SK-N-SH (cell line): Measurements from ENCODE around the gene SIL1. TPM values are rescaled to one million over a fixed set of nuclear protein-coding genes. Genes with fewer than 3 reads are reported as not detected.
A peak's percentile ranks its signal among the peaks of the same experiment; 100 is the strongest.
"Not testable (repeated sequence)": the region's sequence is repeated elsewhere in the genome, so short reads cannot be mapped to it uniquely, and the experiment has no call there.

Experiments used
- CTCF ChIA-PET: fragments of 300-600, 350-600 bp; formaldehyde crosslinking; extraction: SDS; loops from one replicate; lab custom pipeline; 2021; lab: Yijun Ruan, JAX
- POLR2A ChIA-PET: fragments of 350-600 bp; sonication (Branson Sonifier 250); formaldehyde crosslinking; extraction: SDS; loops from one replicate; lab custom pipeline; 2020; ENCODE audit warnings: antibody characterized with exemption, inconsistent platforms; lab: Yijun Ruan, JAX
- DNase-seq: peaks from one replicate; pipeline ENCODE4 v3.0.0; 2012
- H2AFZ ChIP-seq: fragments of 200-600 bp; sonication (generic); 2 replicates; pipeline ENCODE4 v1.8.1; 2016; ENCODE audit warnings: antibody characterized with exemption, mild to moderate bottlenecking, low read depth
- H3F3A ChIP-seq: fragments of 200-600 bp; sonication (generic); replicated peaks from 2 replicates; pipeline ENCODE3; 2016; ENCODE audit warnings: antibody characterized with exemption, mild to moderate bottlenecking; ENCODE audit not compliant: insufficient read depth
- H3K27ac ChIP-seq, 2 experiments: fragments of 200-500 bp in 1 of 2; fragments of 200-600 bp in 1 of 2; sonication (Bioruptor generic) in 1 of 2; sonication (generic), shearing (Covaris generic) in 1 of 2; 2 replicates each; pipeline versions ENCODE4 v1.5.1 to v1.6.1; 2014 to 2016; ENCODE audit warnings: low read depth in 2 of 2, inconsistent platforms in 1 of 2, low read length in 1 of 2, mild to moderate bottlenecking in 1 of 2, mixed read lengths in 1 of 2
- H3K27me3 ChIP-seq: fragments of 200-600 bp; sonication (generic), shearing (Covaris generic); 2 replicates; pipeline ENCODE4 v1.6.1; 2016; ENCODE audit warnings: mixed run types; ENCODE audit not compliant: insufficient read depth
- H3K36me3 ChIP-seq, 2 experiments: fragments of 200-500 bp in 1 of 2; fragments of 200-600 bp in 1 of 2; sonication (Bioruptor generic) in 1 of 2; sonication (generic) in 1 of 2; replicated peaks in 1 of 2; 2 replicates each; pipeline versions ENCODE3 to v1.5.1; 2014 to 2016; ENCODE audit warnings: low read length in 1 of 2, mild to moderate bottlenecking in 1 of 2; ENCODE audit not compliant: insufficient read depth in 2 of 2, control insufficient read depth in 1 of 2
- H3K4me1 ChIP-seq, 2 experiments: fragments of 200-500 bp in 1 of 2; fragments of 200-600 bp in 1 of 2; sonication (Bioruptor generic) in 1 of 2; sonication (generic), shearing (Covaris generic) in 1 of 2; 2 replicates each; pipeline versions ENCODE4 v1.5.1 to v1.6.1; 2014 to 2016; ENCODE audit warnings: low read depth in 1 of 2, low read length in 1 of 2, mixed run types in 1 of 2; ENCODE audit not compliant: insufficient read depth in 2 of 2, control insufficient read depth in 1 of 2
- H3K4me2 ChIP-seq: fragments of 200-600 bp; sonication (generic), shearing (Covaris generic); 2 replicates; pipeline ENCODE4 v1.6.1; 2017; ENCODE audit warnings: mixed run types
- H3K4me3 ChIP-seq, 2 experiments: fragments of 200-500 bp in 1 of 2; fragments of 200-600 bp in 1 of 2; sonication (Bioruptor generic) in 1 of 2; sonication (generic), shearing (Covaris generic) in 1 of 2; 2 replicates each; pipeline versions ENCODE4 v1.5.1 to v1.8.1; 2014 to 2016; ENCODE audit warnings: low read depth in 2 of 2, inconsistent platforms in 1 of 2, low read length in 1 of 2, mild to moderate bottlenecking in 1 of 2, mixed read lengths in 1 of 2, moderate library complexity in 1 of 2
- H3K79me2 ChIP-seq: fragments of 200-600 bp; sonication (generic); 2 replicates; pipeline ENCODE4 v1.8.1; 2017; ENCODE audit warnings: mild to moderate bottlenecking; ENCODE audit not compliant: insufficient read depth
- H3K9ac ChIP-seq: fragments of 200-600 bp; sonication (generic); 2 replicates; pipeline ENCODE4 v1.6.1; 2017; ENCODE audit warnings: mixed run types
- H3K9me2 ChIP-seq: fragments of 200-600 bp; sonication (generic); 2 replicates; pipeline ENCODE4 v1.6.1; 2017; ENCODE audit warnings: mixed run types
- H3K9me3 ChIP-seq: fragments of 200-600 bp; sonication (generic); 2 replicates; pipeline ENCODE4 v1.6.1; 2017; ENCODE audit warnings: mixed run types, mild to moderate bottlenecking, moderate library complexity
- H4K20me1 ChIP-seq: fragments of 200-600 bp; sonication (generic); 2 replicates; pipeline ENCODE4 v1.6.1; 2017; ENCODE audit warnings: mild to moderate bottlenecking, mixed run types; ENCODE audit not compliant: insufficient read depth
- CHD2 ChIP-seq: fragments of 150-350 bp; IDR thresholded peaks from 2 replicates; pipeline ENCODE4 v1.6.1; 2018; ENCODE audit warnings: low read length; ENCODE audit not compliant: partially characterized antibody
- FOXJ3 ChIP-seq: sonication (generic); formaldehyde crosslinking; IDR thresholded peaks from 2 replicates; pipeline ENCODE4 v1.5.1; 2020; ENCODE audit warnings: mild to moderate bottlenecking, missing genetic modification reagents
- FOXM1 ChIP-seq: IDR thresholded peaks from 2 replicates; pipeline ENCODE4 v1.4.0; 2012; ENCODE audit warnings: low read depth, mild to moderate bottlenecking
- GABPA ChIP-seq: IDR thresholded peaks from 2 replicates; pipeline ENCODE4 v1.4.0; 2012; ENCODE audit warnings: low read depth, mild to moderate bottlenecking
- JUND ChIP-seq: IDR thresholded peaks from 2 replicates; pipeline ENCODE4 v1.4.0; 2012
- MAX ChIP-seq: IDR thresholded peaks from 2 replicates; pipeline ENCODE4 v1.4.0; 2012; ENCODE audit warnings: low read depth
- MEF2A ChIP-seq: IDR thresholded peaks from 2 replicates; pipeline ENCODE4 v1.4.0; 2012; ENCODE audit warnings: low read depth, borderline replicate concordance
- PBX3 ChIP-seq: IDR thresholded peaks from 2 replicates; pipeline ENCODE4; 2012
- REST ChIP-seq: IDR thresholded peaks from 2 replicates; pipeline ENCODE4 v1.6.1; 2012; ENCODE audit warnings: mild to moderate bottlenecking, low read depth, low read length, moderate library complexity
- RFX5 ChIP-seq: IDR thresholded peaks from 2 replicates; pipeline ENCODE4 v1.6.1; 2012; ENCODE audit warnings: mild to moderate bottlenecking, improper control_type of control experiment, low read length
- SIN3A ChIP-seq: IDR thresholded peaks from 2 replicates; pipeline ENCODE4 v1.6.1; 2012; ENCODE audit warnings: low read depth, mild to moderate bottlenecking, low read length, moderate library complexity, borderline replicate concordance
- SMC3 ChIP-seq: IDR thresholded peaks from 2 replicates; pipeline ENCODE4 v1.6.1; 2012; ENCODE audit warnings: low read depth, low read length, improper control_type of control experiment
- TAF1 ChIP-seq: IDR thresholded peaks from 2 replicates; pipeline ENCODE4 v1.6.1; 2012; ENCODE audit warnings: low read depth, mild to moderate bottlenecking, low read length, moderate library complexity, borderline replicate concordance
- WGBS: methylation state at CpG from one replicate; pipeline ENCODE4 v1.1.6; 2017; ENCODE audit warnings: low lambda C conversion rate; 5-methylcytosine and 5-hydroxymethylcytosine counted together
- polyA plus RNA-seq, 3 experiments: library from polyadenylated mRNA; depleted of rRNA; stranded (reverse); fragments of >200 nt; gene quantifications; 2 replicates each; pipeline ENCODE4 v1.2.3, GENCODE V29; 2012
- TF ChIP-seq, protein P1 (sequence below): fragments of 150-350 bp; IDR thresholded peaks from 2 replicates; pipeline ENCODE4 v1.6.1; 2017; ENCODE audit warnings: antibody characterized with exemption, low read length, low read depth, borderline replicate concordance
- TF ChIP-seq, protein P2 (sequence below): fragments of 200-600 bp; sonication (generic); IDR thresholded peaks from 2 replicates; pipeline ENCODE4 v1.6.1; 2017; ENCODE audit warnings: antibody characterized with exemption, mild to moderate bottlenecking, moderate library complexity

The SIL1 gene
- polyA plus RNA-seq, 1 of the 3 experiments (the other 2 are of a cell fraction): 25.9 TPM

DNA sequence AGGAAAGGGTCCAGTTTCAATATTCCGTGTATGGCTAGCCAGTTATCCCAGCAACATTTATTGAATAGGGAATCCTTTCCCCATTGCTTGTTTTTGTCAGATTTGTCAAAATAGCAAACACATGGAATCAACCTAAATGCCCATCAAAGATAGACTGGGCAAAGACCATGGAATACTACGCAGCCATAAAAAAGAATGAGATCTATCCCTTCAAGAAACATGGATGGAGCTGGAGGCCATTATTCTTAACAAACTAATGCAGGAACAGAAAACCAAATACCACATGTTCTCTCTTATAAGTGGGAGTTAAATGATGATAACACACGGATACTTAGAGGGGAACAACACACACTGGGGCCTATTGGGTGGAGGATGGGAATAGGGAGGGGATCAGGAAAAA lies 161.8 kb downstream of the SIL1 start:
- H3K27me3 ChIP-seq, H3K4me1 ChIP-seq, H3F3A ChIP-seq, CTCF ChIA-PET, H3K36me3 ChIP-seq, H3K9ac ChIP-seq, H3K4me2 ChIP-seq, H2AFZ ChIP-seq, H3K4me3 ChIP-seq, H3K9me2 ChIP-seq, H3K79me2 ChIP-seq, H3K27ac ChIP-seq, POLR2A ChIA-PET, H4K20me1 ChIP-seq, DNase-seq: not testable (repeated sequence)
- H3K9me3 ChIP-seq: peaks cover 12% of the 10 kb centered on the region
- WGBS: 90% methylated on average over 3 of the region's 3 CpGs

DNA sequence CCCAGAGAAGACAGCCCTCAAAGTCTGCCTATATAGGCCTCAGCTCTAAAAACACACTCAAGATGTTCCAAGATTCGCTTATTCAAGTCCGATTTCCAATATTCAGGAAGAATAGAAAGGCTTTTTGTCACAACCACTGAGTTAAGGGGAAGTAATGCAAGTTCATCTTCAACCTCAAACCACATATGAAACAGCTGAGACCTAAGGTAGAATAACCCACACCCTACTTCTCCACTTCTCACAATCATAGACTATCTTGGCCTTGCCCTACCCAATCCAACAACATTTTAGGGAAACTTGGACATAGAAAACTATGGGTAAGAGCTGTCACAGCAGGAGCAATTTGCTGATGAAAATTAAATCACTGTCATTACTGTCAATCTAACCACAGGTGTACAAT lies 171.0 kb downstream of the SIL1 start:
- Histone ChIP-seq H4K20me1 (no peaks in the 10 kb centered on the region), H3K27ac (peak overlapping the region in 1 of 2 experiments; percentile 82; a peak in 2 of 4 replicates), H3K9me3 (peaks cover 1% of the 10 kb centered on the region; the same call in 1 of the 2 replicates), H3K4me1 (peaks cover 0 to 9% of the 10 kb centered on the region in 2 experiments; a peak in 1 of 4 replicates), H3K4me2 (peak overlapping the region; percentile 9; the same call in 1 of the 2 replicates), H3K4me3 (no peak overlapping the region), H3K9me2 (no peaks in the 10 kb centered on the region), H3K9ac (no peak overlapping the region), H3K36me3 (peaks cover 0 to 4% of the 10 kb centered on the region in 2 experiments), H3K79me2 (no peaks in the 10 kb centered on the region), H2AFZ (no peak overlapping the region), H3K27me3 (no peaks in the 10 kb centered on the region), H3F3A (peaks cover 19% of the 10 kb centered on the region)
- DNase-seq: no peak
- POLR2A ChIA-PET: no interaction called here
- TF ChIP-seq, protein P1, sequence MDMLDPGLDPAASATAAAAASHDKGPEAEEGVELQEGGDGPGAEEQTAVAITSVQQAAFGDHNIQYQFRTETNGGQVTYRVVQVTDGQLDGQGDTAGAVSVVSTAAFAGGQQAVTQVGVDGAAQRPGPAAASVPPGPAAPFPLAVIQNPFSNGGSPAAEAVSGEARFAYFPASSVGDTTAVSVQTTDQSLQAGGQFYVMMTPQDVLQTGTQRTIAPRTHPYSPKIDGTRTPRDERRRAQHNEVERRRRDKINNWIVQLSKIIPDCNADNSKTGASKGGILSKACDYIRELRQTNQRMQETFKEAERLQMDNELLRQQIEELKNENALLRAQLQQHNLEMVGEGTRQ: no peak
- TF ChIP-seq FOXJ3 (no peak), JUND (no peak), PBX3 (no peak), FOXM1 (no peak), GABPA (no peak), MAX (no peak)
- CTCF ChIA-PET: no interaction called here
- WGBS: 95% methylated on average over 2 of the region's 2 CpGs

DNA sequence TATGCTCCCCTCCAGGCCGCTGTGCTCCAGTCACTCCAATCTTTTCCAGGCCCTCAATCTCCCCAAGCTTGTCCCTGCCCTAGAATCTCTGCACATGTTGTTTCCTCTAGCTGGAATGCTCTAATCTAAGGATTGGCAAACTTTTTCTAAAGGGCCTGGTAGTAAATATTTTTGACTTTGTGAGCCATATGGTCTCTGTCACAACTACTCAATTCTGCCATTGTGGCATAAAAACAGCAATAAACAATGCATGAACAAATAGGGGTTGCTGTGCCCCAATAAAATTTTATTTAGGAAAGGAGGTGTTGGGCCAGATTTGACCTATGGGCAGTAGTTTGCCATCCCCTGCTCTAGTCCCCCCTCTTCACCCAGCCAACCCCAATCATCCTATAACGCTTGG lies 172.5 kb downstream of the SIL1 start:
- Histone ChIP-seq H3K4me1 (peaks cover 0 to 9% of the 10 kb centered on the region in 2 experiments; a peak in 1 of 4 replicates), H3K27ac (no peak overlapping the region), H3K9me2 (no peaks in the 10 kb centered on the region), H3K4me2 (no peak overlapping the region), H3K36me3 (peaks cover 0 to 4% of the 10 kb centered on the region in 2 experiments), H3K27me3 (no peaks in the 10 kb centered on the region), H3K9me3 (no peaks in the 10 kb centered on the region), H4K20me1 (no peaks in the 10 kb centered on the region), H3K9ac (no peak overlapping the region), H3K79me2 (no peaks in the 10 kb centered on the region), H2AFZ (no peak overlapping the region), H3F3A (peaks cover 19% of the 10 kb centered on the region), H3K4me3 (no peak overlapping the region)
- WGBS: 95% methylated on average over 2 of the region's 2 CpGs
- ChIA-PET CTCF (no interaction called here), POLR2A (no interaction called here)
- DNase-seq: no peak
- TF ChIP-seq SIN3A: no peak
- TF ChIP-seq TAF1: no peak
- TF ChIP-seq, protein P2, sequence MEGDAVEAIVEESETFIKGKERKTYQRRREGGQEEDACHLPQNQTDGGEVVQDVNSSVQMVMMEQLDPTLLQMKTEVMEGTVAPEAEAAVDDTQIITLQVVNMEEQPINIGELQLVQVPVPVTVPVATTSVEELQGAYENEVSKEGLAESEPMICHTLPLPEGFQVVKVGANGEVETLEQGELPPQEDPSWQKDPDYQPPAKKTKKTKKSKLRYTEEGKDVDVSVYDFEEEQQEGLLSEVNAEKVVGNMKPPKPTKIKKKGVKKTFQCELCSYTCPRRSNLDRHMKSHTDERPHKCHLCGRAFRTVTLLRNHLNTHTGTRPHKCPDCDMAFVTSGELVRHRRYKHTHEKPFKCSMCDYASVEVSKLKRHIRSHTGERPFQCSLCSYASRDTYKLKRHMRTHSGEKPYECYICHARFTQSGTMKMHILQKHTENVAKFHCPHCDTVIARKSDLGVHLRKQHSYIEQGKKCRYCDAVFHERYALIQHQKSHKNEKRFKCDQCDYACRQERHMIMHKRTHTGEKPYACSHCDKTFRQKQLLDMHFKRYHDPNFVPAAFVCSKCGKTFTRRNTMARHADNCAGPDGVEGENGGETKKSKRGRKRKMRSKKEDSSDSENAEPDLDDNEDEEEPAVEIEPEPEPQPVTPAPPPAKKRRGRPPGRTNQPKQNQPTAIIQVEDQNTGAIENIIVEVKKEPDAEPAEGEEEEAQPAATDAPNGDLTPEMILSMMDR: no peak
- no peak for TF ChIP-seq MEF2A
- no peak for TF ChIP-seq RFX5
- TF ChIP-seq SMC3: no peak
- no peak for TF ChIP-seq GABPA
- no peak for TF ChIP-seq CHD2
- TF ChIP-seq REST: no peak
